ENCODE measurements around the gene CHKB.
A peak's percentile ranks its signal among the peaks of the same experiment; 100 is the strongest.
"Not testable (repeated sequence)": the region's sequence is repeated elsewhere in the genome, so short reads cannot be mapped to it uniquely, and the experiment has no call there.

Gene CHKB

DNA sequence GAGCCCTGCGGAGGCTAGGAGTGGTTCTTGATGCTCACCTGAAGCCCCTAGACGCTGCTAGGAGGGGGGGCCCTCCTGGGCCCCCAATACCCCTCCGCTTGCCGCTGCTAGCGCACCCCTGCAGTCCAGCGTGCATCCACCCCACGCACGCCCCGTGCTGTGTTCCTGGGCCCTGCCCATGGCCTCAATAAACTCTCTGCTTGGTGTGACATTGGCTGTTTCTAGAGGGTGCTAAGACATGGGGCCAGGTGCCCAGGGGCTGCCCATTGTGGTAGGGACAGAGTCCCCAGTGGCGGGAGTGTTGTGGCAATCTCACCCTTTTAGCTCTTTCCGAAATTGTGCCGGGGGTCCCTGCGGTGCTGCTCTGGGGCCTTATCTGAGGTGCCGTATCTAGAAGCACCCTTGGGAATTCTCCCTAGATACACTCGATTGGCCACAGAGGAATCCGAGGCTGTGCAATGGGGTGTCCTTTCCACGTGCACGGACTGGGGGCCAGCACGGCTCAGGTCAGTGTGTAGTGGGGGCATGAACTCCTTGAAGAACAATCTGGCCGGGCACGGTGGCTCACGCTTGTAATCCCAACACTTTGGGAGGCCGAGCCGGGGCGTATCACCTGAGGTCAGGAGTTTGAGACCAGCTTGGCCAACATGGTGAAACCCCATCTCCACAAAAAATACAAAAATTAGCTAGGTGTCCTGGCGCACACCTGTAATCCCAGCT, 28.9 kb upstream of the CHKB start:
- DNase-seq = no peak

DNA sequence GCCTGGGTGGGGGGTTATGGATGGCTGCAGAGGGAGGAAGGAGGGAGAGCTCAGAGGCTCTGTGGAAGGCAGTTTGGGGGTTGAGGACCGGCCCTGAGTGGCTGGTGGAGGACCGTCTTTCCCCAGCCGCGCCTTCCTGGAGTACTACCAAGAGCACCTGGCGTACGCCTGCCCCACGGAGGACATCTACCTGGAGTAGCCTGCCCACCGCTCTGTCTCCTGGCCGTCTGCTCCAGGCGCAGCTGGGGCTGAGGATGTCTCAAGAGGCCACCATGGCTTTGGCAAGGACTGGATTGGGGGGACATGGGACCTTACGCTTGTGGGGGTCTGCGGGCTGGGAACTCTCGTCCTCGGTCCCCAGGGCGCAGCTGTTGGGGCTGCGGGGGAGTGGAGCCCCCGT, 27.9 kb upstream of the CHKB start:
- no peak for DNase-seq

DNA sequence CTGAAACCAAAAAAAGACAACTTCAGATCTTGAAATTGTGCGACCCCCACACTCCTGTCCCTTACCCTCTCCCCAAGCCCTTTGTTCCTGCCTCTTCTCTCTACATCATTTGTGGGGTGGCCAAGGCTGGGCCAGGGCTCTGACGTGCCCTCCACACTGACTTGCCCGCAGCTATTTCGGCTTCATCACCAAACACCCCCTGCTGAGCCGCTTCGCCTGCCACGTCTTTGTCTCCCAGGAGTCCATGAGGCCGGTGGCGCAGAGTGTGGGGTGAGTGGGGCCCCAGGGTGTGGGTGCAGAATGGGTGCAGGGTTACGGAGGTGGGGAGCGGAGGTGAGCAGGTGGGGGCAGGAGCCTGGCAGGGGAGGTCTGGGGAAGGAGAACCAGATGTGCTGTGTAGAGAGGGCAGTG, 27.4 kb upstream of the CHKB start:
- DNase-seq = no peak

DNA sequence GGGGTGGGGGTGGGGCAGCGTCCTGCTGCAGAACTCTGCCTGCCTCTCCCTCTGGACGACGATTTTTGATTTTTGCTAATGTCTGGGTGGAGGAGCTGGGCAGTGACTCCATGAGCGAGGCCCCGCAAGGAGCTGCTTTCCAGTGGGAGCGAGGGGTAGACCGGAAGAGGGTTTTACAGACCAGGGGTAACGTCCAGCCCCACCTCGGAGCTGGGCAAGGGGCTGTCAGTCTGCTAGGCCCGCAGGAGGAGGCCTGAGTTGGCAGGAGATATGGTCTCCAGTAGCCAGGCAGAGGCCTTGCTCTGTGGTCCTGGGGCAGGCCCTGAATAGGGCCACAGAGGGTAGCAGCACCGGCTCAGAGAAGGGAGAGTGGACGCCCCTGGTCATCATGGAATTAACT, 26.9 kb upstream of the CHKB start:
- no peak for DNase-seq

DNA sequence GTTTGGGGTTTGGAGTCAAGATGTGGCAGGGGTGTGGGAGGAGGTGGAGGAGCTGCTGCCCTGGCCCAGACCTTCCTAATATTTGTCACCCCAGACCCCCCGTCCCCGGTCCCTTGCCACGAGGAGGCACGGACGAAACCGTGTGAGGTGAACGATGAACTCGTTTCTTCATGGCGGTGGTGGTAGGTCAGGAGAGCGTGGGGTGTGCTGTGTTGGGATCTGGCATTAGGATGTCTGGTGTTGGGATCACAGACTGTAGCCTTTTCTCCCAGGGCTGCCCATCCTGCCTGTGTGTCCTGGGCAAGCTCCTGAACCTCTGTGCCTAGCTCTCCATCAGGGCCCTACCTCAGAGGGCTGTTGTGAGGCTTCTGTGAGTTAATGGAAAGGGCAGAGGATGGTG, 26.3 kb upstream of the CHKB start:
- no peak for DNase-seq

DNA sequence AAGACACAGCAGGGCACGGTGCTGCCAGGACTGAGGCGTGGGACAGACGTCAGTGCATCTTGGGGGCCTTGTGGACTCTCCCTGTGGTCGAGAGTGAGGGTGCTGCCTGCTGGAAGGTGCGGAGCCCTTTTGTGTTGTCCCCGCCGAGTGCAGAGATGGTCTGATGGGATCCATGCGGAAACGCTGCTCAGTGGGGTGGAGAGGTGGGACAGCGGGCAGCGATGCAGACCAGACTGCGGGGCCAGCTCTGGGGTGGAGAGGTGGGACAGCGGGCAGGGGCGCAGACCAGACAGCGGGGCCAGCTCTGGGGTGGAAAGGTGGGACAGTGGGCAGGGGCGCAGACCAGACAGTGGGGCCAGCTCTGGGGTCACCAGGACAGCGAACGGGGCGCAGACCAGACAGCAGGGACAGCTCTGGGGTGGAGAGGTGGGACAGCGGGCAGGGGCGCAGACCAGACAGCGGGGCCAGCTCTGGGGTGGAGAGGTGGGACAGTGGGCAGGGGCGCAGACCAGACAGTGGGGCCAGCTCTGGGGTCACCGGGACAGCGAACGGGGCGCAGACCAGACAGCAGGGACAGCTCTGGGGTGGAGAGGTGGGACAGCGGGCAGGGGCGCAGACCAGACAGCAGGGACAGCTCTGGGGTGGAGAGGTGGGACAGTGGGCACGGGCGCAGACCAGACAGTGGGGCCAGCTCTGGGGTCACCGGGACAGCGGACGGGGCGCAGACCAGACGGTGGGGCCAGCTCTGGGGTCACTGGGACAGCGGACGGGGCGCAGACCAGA, 25.6 kb upstream of the CHKB start:
- not testable (repeated sequence) for DNase-seq

DNA sequence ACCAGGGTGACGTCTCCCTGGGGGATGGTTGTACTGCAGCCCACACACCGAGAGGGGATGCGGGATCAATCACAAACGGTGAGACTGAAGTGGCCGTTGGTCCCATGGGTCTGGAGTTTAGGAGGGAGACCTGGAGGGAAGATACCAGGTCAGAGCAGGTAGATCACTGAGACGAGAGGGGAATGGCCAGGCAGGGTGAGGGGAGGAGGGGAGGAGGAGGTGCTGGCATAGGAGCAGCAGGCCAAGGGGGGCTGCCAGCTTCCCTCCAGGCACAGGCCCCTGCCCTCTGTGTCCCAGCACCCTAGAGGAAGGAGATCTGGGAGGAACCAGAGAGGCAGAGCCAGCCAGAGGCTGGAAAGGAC, 25.0 kb upstream of the CHKB start:
- DNase-seq = no peak

DNA sequence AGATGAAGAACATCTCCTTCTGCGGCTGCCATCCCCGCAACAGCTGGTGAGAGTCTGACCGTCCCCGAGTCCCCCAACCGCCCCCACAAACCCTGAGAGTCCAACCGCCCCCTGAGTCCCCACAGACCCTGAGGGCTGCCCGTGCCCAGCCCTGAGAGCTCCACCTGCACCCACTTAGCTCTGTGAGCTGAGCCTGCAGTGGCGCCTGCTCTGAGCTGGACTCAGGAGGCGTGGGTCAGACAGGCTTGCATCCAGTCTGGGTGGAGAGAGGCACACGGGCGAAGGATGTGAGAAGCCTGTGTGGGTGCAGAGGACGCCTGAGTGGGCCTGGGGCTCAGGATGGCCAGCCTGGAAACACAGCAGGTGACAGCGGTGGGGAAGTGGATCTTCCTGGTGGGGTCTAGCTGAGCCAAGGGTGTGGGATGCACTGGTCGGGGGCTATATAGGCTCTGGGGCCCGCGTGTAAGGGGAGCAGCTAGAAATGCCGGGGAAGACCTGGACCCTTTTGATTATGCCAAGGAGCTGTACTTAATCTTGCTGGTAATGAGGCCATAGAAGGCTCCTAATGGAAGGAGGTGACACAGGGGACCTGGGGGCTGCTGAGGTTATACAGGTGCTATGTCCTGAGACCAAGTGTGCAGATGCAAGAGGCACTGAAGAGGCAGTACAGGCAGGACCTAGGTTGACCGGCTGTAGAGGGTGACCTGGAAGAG, 24.5 kb upstream of the CHKB start:
- DNase-seq = no peak

DNA sequence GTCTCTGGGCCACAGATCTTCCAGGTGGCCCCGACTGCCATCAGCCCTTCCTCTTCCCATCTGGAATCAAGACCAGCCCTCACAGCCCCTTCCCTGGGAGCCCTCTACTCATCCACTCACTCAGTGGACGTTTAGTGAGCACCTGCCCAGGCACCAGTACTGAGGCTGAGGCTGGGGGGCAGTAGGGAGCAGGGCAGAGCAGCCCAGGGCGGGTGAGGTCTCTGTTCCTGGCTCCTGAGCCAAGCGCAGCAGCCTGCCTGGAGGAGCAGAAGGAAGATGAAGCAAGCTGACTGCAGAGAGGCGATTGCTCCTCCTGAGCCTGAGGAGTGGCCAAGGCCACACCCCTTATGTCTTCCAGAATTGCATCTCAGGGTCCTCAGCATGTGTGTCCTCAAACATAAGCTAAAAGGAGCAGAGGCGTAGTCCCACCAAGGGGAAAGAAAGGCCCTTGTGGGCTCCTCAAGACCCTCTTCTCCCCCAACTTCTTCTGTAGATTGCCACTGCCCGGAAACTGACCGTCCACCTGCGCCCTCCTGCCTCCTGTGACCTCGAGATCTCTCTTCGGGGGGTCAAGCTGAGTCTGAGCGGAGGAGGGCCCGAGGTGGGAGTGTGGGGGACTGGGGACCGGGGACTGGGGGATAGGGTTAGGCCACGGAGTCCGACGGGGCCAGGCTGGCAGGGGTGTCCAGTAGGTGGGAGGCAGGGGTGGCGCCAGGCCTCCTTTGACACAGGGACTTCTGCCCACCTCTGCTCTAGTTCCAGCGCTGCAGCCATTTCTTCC, 23.7 kb upstream of the CHKB start:
- DNase-seq = no peak

DNA sequence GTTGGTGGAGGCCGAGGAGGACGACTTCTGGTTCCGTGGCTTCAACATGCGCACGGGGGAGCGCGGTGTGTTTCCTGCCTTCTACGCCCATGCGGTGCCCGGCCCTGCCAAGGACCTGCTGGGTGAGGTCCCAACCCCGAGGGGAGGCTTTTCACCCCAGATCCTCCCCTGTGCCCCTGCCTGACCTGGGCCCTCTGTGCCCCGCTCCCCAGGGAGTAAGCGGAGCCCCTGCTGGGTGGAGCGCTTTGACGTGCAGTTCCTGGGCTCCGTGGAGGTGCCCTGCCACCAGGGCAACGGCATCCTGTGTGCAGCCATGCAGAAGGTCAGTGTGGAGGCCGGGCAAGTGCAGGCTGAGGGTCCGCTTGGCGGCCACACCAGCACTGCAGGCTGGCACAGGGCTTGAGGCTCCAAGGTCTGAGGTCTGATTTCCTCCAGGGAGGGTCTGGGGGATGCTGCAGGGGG, 23.0 kb upstream of the CHKB start:
- DNase-seq = no peak

DNA sequence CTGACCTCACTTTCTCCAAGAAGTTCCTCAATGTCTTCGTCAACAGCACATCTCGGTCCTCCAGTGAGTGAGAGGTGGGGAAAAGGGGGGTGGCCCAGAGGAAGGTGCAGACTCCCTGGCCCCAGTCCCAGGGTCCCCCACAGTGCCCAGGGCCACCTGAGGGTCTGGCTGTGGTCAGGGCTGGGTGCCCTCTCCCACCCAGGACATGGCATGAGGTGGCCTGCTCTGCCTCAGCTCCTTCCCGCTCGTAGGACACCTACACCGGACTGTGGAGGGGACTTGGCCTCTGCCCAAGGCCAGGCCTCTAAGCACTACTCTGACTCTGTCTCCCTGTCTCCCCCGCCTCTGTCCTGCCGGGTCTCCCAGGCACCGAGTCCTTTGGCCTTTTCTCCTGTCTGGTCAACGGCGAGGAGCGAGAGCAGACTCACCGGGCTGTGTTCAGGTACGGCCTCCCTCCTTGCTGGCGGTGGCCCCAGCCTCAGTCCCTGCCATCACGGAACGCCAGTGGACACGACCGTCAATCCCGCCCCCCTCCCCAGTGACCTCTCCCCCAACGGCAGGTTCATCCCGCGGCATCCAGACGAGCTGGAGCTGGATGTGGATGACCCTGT, 22.5 kb upstream of the CHKB start:
- DNase-seq = no peak

DNA sequence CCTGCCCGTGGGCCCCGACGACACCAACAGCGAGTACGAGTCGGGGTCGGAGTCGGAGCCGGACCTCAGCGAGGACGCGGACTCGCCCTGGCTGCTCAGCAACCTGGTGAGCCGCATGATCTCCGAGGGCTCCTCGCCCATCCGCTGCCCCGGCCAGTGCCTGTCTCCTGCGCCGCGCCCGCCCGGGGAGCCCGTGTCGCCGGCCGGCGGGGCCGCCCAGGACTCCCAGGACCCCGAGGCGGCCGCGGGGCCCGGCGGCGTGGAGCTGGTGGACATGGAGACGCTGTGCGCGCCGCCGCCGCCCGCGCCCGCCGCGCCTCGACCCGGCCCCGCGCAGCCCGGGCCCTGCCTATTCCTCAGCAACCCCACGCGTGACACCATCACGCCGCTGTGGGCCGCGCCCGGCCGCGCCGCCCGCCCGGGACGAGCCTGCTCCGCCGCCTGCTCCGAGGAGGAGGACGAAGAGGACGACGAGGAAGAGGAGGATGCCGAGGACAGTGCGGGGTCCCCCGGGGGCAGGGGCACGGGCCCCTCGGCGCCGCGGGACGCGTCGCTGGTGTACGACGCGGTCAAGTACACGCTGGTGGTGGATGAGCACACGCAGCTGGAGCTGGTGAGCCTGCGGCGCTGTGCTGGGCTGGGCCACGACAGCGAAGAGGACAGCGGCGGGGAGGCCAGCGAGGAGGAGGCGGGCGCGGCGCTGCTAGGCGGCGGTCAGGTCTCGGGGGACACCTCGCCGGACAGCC, 21.8 kb upstream of the CHKB start:
- DNase-seq = no peak

DNA sequence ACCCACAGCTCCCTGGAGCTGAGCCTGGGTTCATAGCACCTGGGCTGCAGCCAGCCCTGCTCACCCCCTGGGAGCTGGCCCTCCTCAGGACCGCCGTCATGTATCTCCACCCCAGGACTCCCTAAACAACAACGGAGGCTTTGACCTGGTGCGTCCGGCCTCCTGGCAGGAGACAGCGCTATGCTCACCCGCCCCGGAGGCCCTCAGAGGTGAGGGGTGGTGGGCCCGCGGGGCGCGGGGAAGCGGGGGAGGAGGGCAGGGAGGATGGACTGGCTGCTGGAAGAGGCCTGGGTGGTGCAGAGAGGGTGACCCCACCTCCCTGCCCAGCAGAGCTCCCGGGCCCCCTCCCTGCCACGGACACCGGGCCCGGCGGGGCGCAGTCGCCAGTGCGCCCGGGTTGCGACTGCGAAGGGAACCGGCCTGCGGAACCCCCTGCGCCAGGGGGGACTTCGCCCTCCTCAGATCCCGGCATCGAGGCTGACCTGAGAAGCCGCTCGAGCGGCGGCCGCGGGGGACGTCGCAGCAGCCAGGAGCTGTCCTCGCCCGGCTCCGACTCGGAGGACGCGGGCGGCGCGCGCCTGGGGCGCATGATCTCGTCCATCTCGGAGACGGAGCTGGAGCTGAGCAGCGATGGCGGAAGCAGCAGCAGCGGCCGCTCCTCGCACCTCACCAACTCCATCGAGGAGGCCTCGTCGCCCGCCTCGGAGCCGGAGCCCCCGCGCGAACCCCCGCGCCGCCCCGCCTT, 21.0 kb upstream of the CHKB start:
- DNase-seq = no peak

DNA sequence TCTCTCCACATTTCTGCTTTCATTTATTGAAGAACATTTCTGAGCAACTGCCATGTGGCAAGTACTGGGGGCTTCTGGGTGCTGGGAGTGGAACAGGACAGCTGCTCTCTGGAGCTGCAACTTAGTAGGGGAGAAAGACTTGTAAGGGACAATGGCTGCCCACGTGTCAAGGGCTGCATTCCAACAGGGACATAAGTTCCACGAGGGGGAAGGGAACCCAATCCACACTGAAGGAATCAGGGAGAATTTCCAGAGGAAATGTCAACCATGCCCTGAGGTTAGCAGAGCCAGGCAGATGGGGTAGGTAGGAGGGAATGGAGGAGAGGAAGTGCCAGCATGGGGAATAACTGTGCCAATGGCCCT, 19.7 kb upstream of the CHKB start:
- DNase-seq = no peak

DNA sequence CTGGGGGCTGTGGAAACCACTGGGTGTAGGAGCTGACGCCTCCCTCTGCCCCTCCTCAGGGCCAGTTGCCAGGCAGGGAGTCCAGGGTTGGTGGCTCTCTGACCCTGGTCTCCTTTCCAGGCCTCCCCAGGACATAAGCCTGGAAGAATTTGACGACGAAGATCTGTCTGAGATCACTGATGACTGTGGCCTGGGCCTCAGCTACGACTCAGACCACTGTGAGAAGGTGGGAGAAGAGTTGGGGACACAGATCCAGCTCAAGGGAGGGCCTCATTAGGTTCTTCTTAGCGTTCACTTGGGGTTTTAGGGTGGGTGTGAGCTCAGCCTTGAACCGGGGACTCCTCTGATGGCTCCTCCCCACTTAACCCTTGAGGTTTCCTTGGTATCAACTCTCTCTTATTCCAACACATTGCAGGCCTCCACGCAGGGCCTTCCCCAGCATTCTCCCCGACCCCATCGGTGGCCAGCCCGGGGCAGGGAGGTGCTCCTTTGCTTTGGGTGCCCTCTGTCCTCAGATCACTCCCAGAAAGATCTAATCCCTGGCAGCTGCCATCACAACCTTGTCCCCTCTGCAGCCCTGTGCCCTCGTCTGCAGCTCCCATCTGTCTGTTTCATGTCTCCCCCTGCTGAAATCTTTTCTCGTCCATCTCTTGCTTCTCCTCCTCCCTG, 19.2 kb upstream of the CHKB start:
- DNase-seq = no peak

DNA sequence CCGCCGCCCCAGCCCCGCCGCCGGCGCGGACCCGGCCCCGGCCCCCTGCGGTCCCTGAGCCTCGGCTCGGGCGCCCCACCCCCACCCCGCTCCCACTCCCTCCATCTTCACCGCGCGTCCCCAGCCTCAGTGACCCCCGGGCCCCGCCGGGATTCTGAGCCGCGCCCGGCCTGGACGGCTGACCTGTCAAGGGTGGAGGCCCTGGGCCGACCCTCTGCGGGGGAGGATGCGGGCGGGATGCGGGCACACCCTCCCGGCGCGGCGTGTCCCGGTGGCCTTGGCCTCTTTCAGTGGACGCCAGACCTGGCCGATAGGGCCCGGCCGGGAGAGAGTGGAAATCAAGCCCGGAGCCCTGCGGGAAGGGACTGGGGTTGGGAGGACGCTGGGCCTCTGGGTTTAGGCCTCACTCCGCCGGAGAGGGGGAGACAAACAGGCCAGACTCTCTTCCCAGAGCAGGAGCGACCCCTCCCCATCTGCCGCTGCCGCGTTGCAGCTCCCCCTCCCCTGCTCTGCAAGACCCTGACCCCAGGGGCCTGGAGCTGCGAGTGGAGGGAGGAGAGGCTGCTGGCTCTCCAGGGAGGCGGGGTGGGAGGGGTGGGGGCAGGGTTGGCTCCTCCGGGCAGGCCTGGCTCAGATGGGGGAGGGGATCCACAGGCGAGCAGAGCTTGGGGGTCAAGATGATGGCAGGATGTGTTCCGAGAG, 18.5 kb upstream of the CHKB start:
- DNase-seq = no peak

DNA sequence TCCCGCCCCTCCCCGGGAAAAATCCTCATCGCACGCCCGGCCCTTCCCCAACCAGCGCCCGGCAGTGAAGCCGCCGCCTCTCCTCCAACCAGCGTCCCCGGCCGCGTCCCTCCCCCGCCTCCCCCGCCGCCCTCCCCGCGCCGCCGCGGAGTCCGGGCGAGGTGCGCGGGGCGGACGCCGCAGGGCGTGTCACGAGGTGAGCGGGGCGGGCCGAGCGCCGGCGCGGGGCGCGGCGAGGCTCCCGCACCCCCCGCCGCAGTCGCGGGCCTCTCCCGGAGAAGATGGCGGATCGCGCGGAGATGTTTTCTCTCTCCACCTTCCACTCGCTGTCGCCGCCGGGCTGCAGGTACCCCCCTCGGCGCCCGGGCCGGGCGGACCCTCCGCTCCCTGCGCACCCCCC, 17.9 kb upstream of the CHKB start, which contains the start of gene MAPK8IP2:
Gene MAPK8IP2 (plus strand): TSS at position 256 of the 400 bp plus-strand sequence. CDS start 26 bp downstream, at position 282.
- DNase-seq = peak; percentile 58

DNA sequence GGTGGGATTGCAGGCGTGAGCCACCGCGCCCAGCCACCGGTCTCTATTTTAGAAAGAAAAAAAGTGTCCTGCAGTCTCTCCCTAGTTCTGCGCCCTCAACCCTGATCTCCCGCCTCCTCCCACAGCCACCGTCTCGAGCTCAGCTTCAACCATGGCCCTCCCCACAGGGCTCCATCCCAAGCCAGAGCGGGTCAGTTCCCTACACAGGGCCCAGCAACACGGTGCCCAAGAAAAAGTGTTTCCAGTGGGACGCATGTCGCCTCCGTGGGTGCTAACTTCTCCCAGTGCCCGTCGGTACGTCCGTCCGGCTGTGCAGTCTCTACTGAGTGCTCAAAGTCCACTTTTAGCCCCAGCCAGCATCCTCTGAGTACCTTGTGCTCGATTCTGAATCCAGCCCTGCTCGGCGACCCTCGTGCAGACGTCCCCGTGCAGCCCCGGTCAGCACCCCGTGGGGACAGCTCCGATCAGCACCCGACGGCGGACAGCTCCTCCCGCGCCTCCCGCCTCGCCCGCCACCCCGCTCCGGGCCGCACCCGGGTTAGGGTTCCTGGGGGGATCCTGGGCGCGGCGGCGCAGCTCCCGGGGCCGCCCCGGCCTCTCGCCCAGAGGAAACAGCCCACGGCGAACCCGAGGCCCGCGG, 17.3 kb upstream of the CHKB start:
- peak; percentile 18 for DNase-seq

DNA sequence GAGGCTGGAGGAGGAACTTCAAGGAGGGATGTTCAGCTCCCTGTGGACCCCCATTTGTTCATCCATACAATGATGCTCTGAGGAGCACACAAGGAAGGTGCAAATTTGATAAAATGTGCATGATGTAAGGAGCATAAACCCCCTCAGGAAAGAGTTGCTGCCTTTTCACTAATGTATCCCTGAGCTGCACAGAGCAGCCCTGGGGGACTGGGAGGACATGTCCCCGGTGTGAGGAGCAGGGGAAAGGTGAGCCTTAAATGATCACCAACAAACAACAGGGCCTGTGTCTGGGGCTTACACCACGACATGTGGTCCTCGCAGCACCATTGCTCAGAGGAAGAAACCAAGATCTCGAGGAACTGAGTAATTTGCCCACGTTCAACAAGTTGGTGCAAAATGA, 14.4 kb upstream of the CHKB start:
- no peak for DNase-seq
